ENCODE measurements around the gene ADAM29.

DNA sequence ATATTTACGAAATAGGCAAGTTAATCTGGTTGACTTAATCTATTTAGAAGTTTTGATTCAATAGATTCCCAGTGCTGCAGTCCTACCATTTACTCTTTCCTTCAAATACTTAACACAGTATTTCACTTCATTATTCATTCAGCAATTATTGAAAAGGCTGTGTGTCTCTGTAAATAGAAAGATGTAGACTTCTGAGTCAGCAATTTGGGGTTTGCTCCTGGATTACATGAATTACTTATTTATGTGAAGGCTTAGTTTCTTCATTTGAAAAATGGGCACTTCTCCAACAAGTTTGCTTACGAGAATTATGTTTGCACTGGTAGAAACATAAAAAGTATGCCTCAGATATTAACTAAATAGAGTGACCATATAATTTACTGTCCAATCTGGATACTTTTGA, 17.4 kb downstream of the ADAM29 start:
- no peak for TF ChIP-seq CTCF (IDR thresholded peaks at IDR 0.05)
- no peak for TF ChIP-seq POLR2A (IDR thresholded peaks at IDR 0.05)
